ENCODE results near the gene TRIB2.

DNA sequence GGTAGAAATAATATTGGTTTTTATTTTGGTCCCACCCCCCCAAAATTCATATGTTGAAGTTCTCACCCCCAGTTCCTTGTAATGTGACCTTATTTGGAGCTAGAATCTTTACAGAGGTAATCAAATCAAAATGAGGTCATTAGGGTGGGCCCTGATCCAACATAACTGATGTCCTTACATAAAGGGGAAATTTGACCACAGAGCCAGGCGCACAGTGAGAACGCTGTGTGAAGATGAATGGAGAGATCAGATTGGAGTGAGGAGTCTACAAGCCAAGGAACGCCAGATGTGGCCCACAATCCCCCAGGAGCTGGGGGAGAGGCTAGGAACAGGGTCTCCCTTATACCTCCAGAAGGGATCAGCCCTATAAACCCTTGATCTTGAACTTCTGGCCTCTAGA lies 31.6 kb upstream of the TRIB2 start:
- TF ChIP-seq SUZ12 (IDR thresholded peaks at IDR 0.05), result no peak
- no peak for TF ChIP-seq BHLHE40 (IDR thresholded peaks at IDR 0.05; ENCODE audit: borderline replicate concordance)
- TF ChIP-seq SP1 (IDR thresholded peaks at IDR 0.05), result no peak
- no peak for TF ChIP-seq FOXA1 (IDR thresholded peaks at IDR 0.05)
- no peak for TF ChIP-seq ELF4 (IDR thresholded peaks at IDR 0.05)
- TF ChIP-seq LEF1 (IDR thresholded peaks at IDR 0.05; ENCODE audit: borderline replicate concordance), result no peak
